ENCODE data around the gene SNED1.
A peak's percentile ranks its signal among the peaks of the same experiment; 100 is the strongest.

SNED1 gene

GRCh38 chr2:241068942-241069810 lies 70.8 kb downstream of the SNED1 start:
- DNase-seq, result no peak

- DNase-seq, result no peak
Observed at GRCh38 chr2:241069821-241070281, 71.4 kb downstream of the SNED1 start.

- DNase-seq, result no peak
Observed at GRCh38 chr2:241070361-241070760, 71.9 kb downstream of the SNED1 start.

GRCh38 chr2:241070811-241071676 lies 72.6 kb downstream of the SNED1 start:
- no peak for DNase-seq

- no peak for DNase-seq
Observed at GRCh38 chr2:241071677-241072111, 73.3 kb downstream of the SNED1 start.

GRCh38 chr2:241072151-241072550 lies 73.7 kb downstream of the SNED1 start:
- DNase-seq, result no peak

GRCh38 chr2:241072553-241073165 lies 74.2 kb downstream of the SNED1 start:
- no peak for DNase-seq

GRCh38 chr2:241073166-241074064 lies 75.0 kb downstream of the SNED1 start:
- no peak for DNase-seq

GRCh38 chr2:241074065-241074818 lies 75.8 kb downstream of the SNED1 start:
- no peak for DNase-seq

- DNase-seq, result no peak
Observed at GRCh38 chr2:241074901-241075540, 76.6 kb downstream of the SNED1 start.

- no peak for DNase-seq
Observed at GRCh38 chr2:241080405-241081189, 82.2 kb downstream of the SNED1 start.

- no peak for DNase-seq
Observed at GRCh38 chr2:241081190-241081642, 82.8 kb downstream of the SNED1 start.

- peak; percentile 22 for DNase-seq
Observed at GRCh38 chr2:241081643-241082340, 83.4 kb downstream of the SNED1 start.

GRCh38 chr2:241082341-241083090 lies 84.1 kb downstream of the SNED1 start:
- DNase-seq, result no peak

GRCh38 chr2:241083091-241083415 lies 84.6 kb downstream of the SNED1 start:
- no peak for DNase-seq

GRCh38 chr2:241084856-241085444 lies 86.5 kb downstream of the SNED1 start:
- no peak for DNase-seq

GRCh38 chr2:241087420-241088268 lies 89.2 kb downstream of the SNED1 start:
- DNase-seq, result no peak
